SK-N-SH (cell line): ENCODE results near the gene STARD13. TPM values are rescaled to one million over a fixed set of nuclear protein-coding genes. Genes with fewer than 3 reads are reported as not detected.

Experiments
- CTCF ChIA-PET: fragments of 300-600, 350-600 bp; formaldehyde crosslinking; extraction: SDS; loops from one replicate; lab custom pipeline; 2021; lab: Yijun Ruan, JAX
- POLR2A ChIA-PET: fragments of 350-600 bp; sonication (Branson Sonifier 250); formaldehyde crosslinking; extraction: SDS; loops from one replicate; lab custom pipeline; 2020; ENCODE audit warnings: antibody characterized with exemption, inconsistent platforms; lab: Yijun Ruan, JAX
- DNase-seq: peaks from one replicate; pipeline ENCODE4 v3.0.0; 2012
- H2AFZ ChIP-seq: fragments of 200-600 bp; sonication (generic); 2 replicates; pipeline ENCODE4 v1.8.1; 2016; ENCODE audit warnings: antibody characterized with exemption, mild to moderate bottlenecking, low read depth
- H3F3A ChIP-seq: fragments of 200-600 bp; sonication (generic); replicated peaks from 2 replicates; pipeline ENCODE3; 2016; ENCODE audit warnings: antibody characterized with exemption, mild to moderate bottlenecking; ENCODE audit not compliant: insufficient read depth
- H3K27ac ChIP-seq, 2 experiments: fragments of 200-500 bp in 1 of 2; fragments of 200-600 bp in 1 of 2; sonication (Bioruptor generic) in 1 of 2; sonication (generic), shearing (Covaris generic) in 1 of 2; 2 replicates each; pipeline versions ENCODE4 v1.5.1 to v1.6.1; 2014 to 2016; ENCODE audit warnings: low read depth in 2 of 2, inconsistent platforms in 1 of 2, low read length in 1 of 2, mild to moderate bottlenecking in 1 of 2, mixed read lengths in 1 of 2
- H3K27me3 ChIP-seq: fragments of 200-600 bp; sonication (generic), shearing (Covaris generic); 2 replicates; pipeline ENCODE4 v1.6.1; 2016; ENCODE audit warnings: mixed run types; ENCODE audit not compliant: insufficient read depth
- H3K36me3 ChIP-seq, 2 experiments: fragments of 200-500 bp in 1 of 2; fragments of 200-600 bp in 1 of 2; sonication (Bioruptor generic) in 1 of 2; sonication (generic) in 1 of 2; replicated peaks in 1 of 2; 2 replicates each; pipeline versions ENCODE3 to v1.5.1; 2014 to 2016; ENCODE audit warnings: low read length in 1 of 2, mild to moderate bottlenecking in 1 of 2; ENCODE audit not compliant: insufficient read depth in 2 of 2, control insufficient read depth in 1 of 2
- H3K4me1 ChIP-seq, 2 experiments: fragments of 200-500 bp in 1 of 2; fragments of 200-600 bp in 1 of 2; sonication (Bioruptor generic) in 1 of 2; sonication (generic), shearing (Covaris generic) in 1 of 2; 2 replicates each; pipeline versions ENCODE4 v1.5.1 to v1.6.1; 2014 to 2016; ENCODE audit warnings: low read depth in 1 of 2, low read length in 1 of 2, mixed run types in 1 of 2; ENCODE audit not compliant: insufficient read depth in 2 of 2, control insufficient read depth in 1 of 2
- H3K4me2 ChIP-seq: fragments of 200-600 bp; sonication (generic), shearing (Covaris generic); 2 replicates; pipeline ENCODE4 v1.6.1; 2017; ENCODE audit warnings: mixed run types
- H3K4me3 ChIP-seq, 2 experiments: fragments of 200-500 bp in 1 of 2; fragments of 200-600 bp in 1 of 2; sonication (Bioruptor generic) in 1 of 2; sonication (generic), shearing (Covaris generic) in 1 of 2; 2 replicates each; pipeline versions ENCODE4 v1.5.1 to v1.8.1; 2014 to 2016; ENCODE audit warnings: low read depth in 2 of 2, inconsistent platforms in 1 of 2, low read length in 1 of 2, mild to moderate bottlenecking in 1 of 2, mixed read lengths in 1 of 2, moderate library complexity in 1 of 2
- H3K79me2 ChIP-seq: fragments of 200-600 bp; sonication (generic); 2 replicates; pipeline ENCODE4 v1.8.1; 2017; ENCODE audit warnings: mild to moderate bottlenecking; ENCODE audit not compliant: insufficient read depth
- H3K9ac ChIP-seq: fragments of 200-600 bp; sonication (generic); 2 replicates; pipeline ENCODE4 v1.6.1; 2017; ENCODE audit warnings: mixed run types
- H3K9me2 ChIP-seq: fragments of 200-600 bp; sonication (generic); 2 replicates; pipeline ENCODE4 v1.6.1; 2017; ENCODE audit warnings: mixed run types
- H3K9me3 ChIP-seq: fragments of 200-600 bp; sonication (generic); 2 replicates; pipeline ENCODE4 v1.6.1; 2017; ENCODE audit warnings: mixed run types, mild to moderate bottlenecking, moderate library complexity
- H4K20me1 ChIP-seq: fragments of 200-600 bp; sonication (generic); 2 replicates; pipeline ENCODE4 v1.6.1; 2017; ENCODE audit warnings: mild to moderate bottlenecking, mixed run types; ENCODE audit not compliant: insufficient read depth
- CHD2 ChIP-seq: fragments of 150-350 bp; IDR thresholded peaks from 2 replicates; pipeline ENCODE4 v1.6.1; 2018; ENCODE audit warnings: low read length; ENCODE audit not compliant: partially characterized antibody
- ELF1 ChIP-seq: IDR thresholded peaks from 2 replicates; pipeline ENCODE4 v1.4.0; 2012
- EP300 ChIP-seq, 2 experiments: IDR thresholded peaks; 2 replicates each; pipeline versions ENCODE4 v1.4.0 to v1.6.1; 2012; ENCODE audit warnings: borderline replicate concordance in 1 of 2, low read depth in 1 of 2, low read length in 1 of 2
- EZH2phosphoT487 ChIP-seq: fragments of 200-600 bp; sonication (generic); IDR thresholded peaks from 2 replicates; pipeline ENCODE4 v1.6.1; 2017; ENCODE audit warnings: low read depth, mixed run types, mild to moderate bottlenecking, antibody characterized with exemption, moderate library complexity, borderline replicate concordance
- FOSL2 ChIP-seq: IDR thresholded peaks from 2 replicates; pipeline ENCODE4 v1.4.0; 2012; ENCODE audit warnings: low read depth, mild to moderate bottlenecking, moderate library complexity, borderline replicate concordance
- GABPA ChIP-seq: IDR thresholded peaks from 2 replicates; pipeline ENCODE4 v1.4.0; 2012; ENCODE audit warnings: low read depth, mild to moderate bottlenecking
- GATA2 ChIP-seq: sonication (generic); formaldehyde crosslinking; IDR thresholded peaks from 2 replicates; pipeline ENCODE4 v1.5.0; 2020; ENCODE audit warnings: mild to moderate bottlenecking, missing genetic modification reagents
- MEF2A ChIP-seq: IDR thresholded peaks from 2 replicates; pipeline ENCODE4 v1.4.0; 2012; ENCODE audit warnings: low read depth, borderline replicate concordance
- MXI1 ChIP-seq: IDR thresholded peaks from 2 replicates; pipeline ENCODE4 v1.6.1; 2012; ENCODE audit warnings: mild to moderate bottlenecking, low read depth, low read length, improper control_type of control experiment
- NFIC ChIP-seq: IDR thresholded peaks from 2 replicates; pipeline ENCODE4 v1.4.0; 2012; ENCODE audit warnings: borderline replicate concordance
- RAD21 ChIP-seq: IDR thresholded peaks from 2 replicates; pipeline ENCODE4 v1.6.1; 2012; ENCODE audit warnings: mild to moderate bottlenecking, low read length
- RXRA ChIP-seq: IDR thresholded peaks from 2 replicates; pipeline ENCODE4 v1.4.0; 2012; ENCODE audit warnings: low read depth, mild to moderate bottlenecking, borderline replicate concordance
- SMC3 ChIP-seq: IDR thresholded peaks from 2 replicates; pipeline ENCODE4 v1.6.1; 2012; ENCODE audit warnings: low read depth, low read length, improper control_type of control experiment
- TAF1 ChIP-seq: IDR thresholded peaks from 2 replicates; pipeline ENCODE4 v1.6.1; 2012; ENCODE audit warnings: low read depth, mild to moderate bottlenecking, low read length, moderate library complexity, borderline replicate concordance
- YY1 ChIP-seq: IDR thresholded peaks from 2 replicates; pipeline ENCODE4 v1.4.0; 2012; ENCODE audit warnings: low read depth, mild to moderate bottlenecking
- WGBS: methylation state at CpG from one replicate; pipeline ENCODE4 v1.1.6; 2017; ENCODE audit warnings: low lambda C conversion rate; 5-methylcytosine and 5-hydroxymethylcytosine counted together
- polyA plus RNA-seq, 3 experiments: library from polyadenylated mRNA; depleted of rRNA; stranded (reverse); fragments of >200 nt; gene quantifications; 2 replicates each; pipeline ENCODE4 v1.2.3, GENCODE V29; 2012
- TF ChIP-seq, protein P1 (sequence below): fragments of 200-600 bp; sonication (generic); IDR thresholded peaks from 2 replicates; pipeline ENCODE4 v1.6.1; 2017; ENCODE audit warnings: antibody characterized with exemption, mild to moderate bottlenecking, moderate library complexity
- TF ChIP-seq, protein P2 (sequence below): IDR thresholded peaks from 2 replicates; pipeline ENCODE4 v1.4.0; 2012; ENCODE audit warnings: low read depth
- TF ChIP-seq, protein P3 (sequence below): IDR thresholded peaks from 2 replicates; pipeline ENCODE4; 2012

STARD13 gene
- polyA plus RNA-seq, 1 of the 3 experiments (the other 2 are of a cell fraction): 5.7 TPM

DNA sequence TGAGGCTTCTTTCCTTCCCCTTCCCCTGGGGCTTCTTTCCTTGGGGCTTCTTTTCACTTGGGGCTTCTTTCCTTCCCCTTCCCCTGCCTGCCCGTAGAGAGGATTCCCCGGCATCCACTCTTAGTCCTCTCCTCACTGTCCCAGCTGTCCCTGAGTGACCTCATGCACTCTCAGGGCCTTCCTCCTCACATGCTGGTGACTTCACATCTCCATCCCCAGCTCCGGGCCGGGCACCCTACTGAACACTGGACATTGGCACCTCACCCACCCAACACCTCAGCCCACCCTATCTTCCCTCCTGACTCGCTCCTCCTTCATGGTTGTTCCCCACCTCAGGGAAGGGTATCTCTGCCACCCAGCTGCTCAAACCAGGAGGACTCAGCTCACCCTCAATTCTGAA is 130.6 kb downstream of the STARD13 start (continued):
- TF ChIP-seq EP300 (IDR thresholded peaks at IDR 0.05; ENCODE audit: borderline replicate concordance in 1 of 2, low read depth in 1 of 2, low read length in 1 of 2) (no peak), TAF1 (no peak), YY1 (no peak)

DNA sequence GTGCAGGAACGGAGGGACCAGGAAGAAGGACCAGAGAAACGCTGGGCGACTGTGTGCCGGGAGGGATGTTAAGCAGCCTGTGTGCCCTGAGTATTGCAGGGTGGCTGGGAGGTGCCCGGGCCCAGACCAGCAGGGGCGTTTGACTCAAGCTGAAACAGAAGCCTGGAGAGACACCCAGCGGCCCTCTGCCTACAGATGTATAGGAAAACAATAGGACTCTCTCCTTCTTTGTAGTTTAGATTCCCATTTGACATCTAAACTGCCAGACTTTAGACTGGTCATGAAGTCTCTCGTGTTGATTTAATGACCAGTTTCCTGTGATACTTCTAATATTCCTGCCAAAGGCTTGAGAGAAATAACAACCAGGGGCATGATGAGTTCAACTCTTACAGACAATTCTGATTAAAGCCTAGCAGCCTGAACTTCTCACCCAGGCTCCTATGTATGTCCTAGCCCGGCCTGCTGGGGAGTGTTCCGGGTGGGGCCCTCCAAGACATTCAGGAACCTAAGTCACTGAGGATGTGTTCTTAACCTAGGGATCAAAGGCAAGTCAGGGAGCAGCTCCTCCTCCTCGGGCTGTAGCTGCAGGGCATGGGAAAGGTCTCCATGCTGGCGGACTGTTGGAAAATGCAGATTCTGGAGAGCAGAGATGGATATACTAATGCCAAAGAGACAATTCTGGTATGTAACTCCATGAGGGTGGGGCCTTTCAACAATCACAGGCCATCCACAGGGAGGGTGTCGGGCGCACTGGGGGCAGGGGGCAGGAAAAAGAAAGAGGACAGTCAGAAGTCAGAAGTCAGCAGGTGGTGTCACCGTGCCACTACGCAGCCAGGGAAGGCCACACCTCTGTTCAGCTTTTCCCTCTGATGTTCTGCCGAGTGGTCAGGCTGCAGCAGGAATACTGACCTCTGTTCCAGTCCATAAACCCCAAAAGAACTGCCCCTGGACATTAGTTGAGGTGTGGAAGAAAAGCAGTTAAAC is 131.8 kb downstream of the STARD13 start:
- Histone ChIP-seq H2AFZ (no peak overlapping the region), H3K4me1 (peaks cover 0 to 14% of the 10 kb centered on the region in 2 experiments; a peak in 2 of 4 replicates), H3K9me2 (no peaks in the 10 kb centered on the region), H3K9ac (no peak overlapping the region), H3K4me2 (peak overlapping the region; percentile 36), H3K36me3 (peaks cover 3 to 17% of the 10 kb centered on the region in 2 experiments), H3K9me3 (no peaks in the 10 kb centered on the region), H3K27ac (peak overlapping the region in 1 of 2 experiments; percentile 65; a peak in 2 of 4 replicates), H3K4me3 (no peak overlapping the region), H3K27me3 (no peaks in the 10 kb centered on the region), H3F3A (peaks cover 12% of the 10 kb centered on the region), H3K79me2 (no peaks in the 10 kb centered on the region), H4K20me1 (no peaks in the 10 kb centered on the region)
- no peak for TF ChIP-seq FOSL2
- TF ChIP-seq, protein P1, sequence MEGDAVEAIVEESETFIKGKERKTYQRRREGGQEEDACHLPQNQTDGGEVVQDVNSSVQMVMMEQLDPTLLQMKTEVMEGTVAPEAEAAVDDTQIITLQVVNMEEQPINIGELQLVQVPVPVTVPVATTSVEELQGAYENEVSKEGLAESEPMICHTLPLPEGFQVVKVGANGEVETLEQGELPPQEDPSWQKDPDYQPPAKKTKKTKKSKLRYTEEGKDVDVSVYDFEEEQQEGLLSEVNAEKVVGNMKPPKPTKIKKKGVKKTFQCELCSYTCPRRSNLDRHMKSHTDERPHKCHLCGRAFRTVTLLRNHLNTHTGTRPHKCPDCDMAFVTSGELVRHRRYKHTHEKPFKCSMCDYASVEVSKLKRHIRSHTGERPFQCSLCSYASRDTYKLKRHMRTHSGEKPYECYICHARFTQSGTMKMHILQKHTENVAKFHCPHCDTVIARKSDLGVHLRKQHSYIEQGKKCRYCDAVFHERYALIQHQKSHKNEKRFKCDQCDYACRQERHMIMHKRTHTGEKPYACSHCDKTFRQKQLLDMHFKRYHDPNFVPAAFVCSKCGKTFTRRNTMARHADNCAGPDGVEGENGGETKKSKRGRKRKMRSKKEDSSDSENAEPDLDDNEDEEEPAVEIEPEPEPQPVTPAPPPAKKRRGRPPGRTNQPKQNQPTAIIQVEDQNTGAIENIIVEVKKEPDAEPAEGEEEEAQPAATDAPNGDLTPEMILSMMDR: 0 out of 2 replicates have a peak, but pooled peaks have one; percentile 9
- no peak for TF ChIP-seq YY1
- no peak for TF ChIP-seq RXRA
- no peak for TF ChIP-seq NFIC
- TF ChIP-seq ELF1: no peak
- TF ChIP-seq RAD21: no peak
- TF ChIP-seq SMC3: no peak
- no peak for TF ChIP-seq CHD2
- CTCF ChIA-PET: interaction anchor here (1.7 kb wide), 1 partner anchor 7 kb away, joined by 4 read pairs; no protein-coding TSS in a partner anchor
- POLR2A ChIA-PET: no interaction called here
- whole genome bisulfite sequencing: 93% methylated on average over 14 of the region's 17 CpGs
- no peak for DNase-seq

DNA sequence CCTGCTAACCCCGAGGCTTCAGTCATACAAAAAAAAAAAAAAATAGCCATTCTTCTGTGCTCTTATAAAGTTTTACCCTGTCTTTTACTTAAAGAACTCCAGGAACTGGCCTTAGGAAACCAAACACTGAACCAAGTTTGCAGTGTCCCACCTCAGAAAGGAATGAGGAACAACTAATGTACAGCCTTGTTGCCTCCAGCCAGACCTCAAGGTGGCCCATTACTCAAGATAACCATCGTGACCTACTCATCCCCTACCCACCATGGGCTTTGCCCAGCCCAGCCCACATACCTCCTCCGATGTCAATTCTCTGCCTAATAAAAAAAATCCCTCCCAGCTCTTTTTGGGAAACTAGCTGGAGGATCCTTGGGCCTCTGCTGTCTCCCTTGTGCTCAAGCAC is 133.2 kb downstream of the STARD13 start:
- Histone ChIP-seq H3K4me2 (no peak overlapping the region), H3K9me2 (no peaks in the 10 kb centered on the region), H2AFZ (no peak overlapping the region), H3K36me3 (peaks cover 0 to 17% of the 10 kb centered on the region in 2 experiments), H3F3A (peaks cover 12% of the 10 kb centered on the region), H3K27me3 (no peaks in the 10 kb centered on the region), H3K79me2 (0 out of 2 replicates have a peak, but pooled peaks cover 5% of the 10 kb centered on the region), H4K20me1 (no peaks in the 10 kb centered on the region), H3K27ac (no peak overlapping the region), H3K9me3 (no peaks in the 10 kb centered on the region), H3K4me1 (peaks cover 0 to 14% of the 10 kb centered on the region in 2 experiments; a peak in 2 of 4 replicates), H3K9ac (no peak overlapping the region), H3K4me3 (no peak overlapping the region)
- CTCF ChIA-PET: interaction anchor here (1.2 kb wide), 1 partner anchor 12 kb away, joined by 3 read pairs; no protein-coding TSS in a partner anchor
- WGBS: 82% methylated on average over 3 of the region's 3 CpGs
- POLR2A ChIA-PET: no interaction called here
- DNase-seq: no peak
- TF ChIP-seq GABPA (no peak), EP300 (IDR thresholded peaks at IDR 0.05; ENCODE audit: borderline replicate concordance in 1 of 2, low read depth in 1 of 2, low read length in 1 of 2) (no peak), MXI1 (no peak), MEF2A (no peak), YY1 (no peak), FOSL2 (no peak), EZH2phosphoT487 (no peak), GATA2 (CRISPR knock-in tag) (no peak), RXRA (no peak)
- TF ChIP-seq, protein P2, sequence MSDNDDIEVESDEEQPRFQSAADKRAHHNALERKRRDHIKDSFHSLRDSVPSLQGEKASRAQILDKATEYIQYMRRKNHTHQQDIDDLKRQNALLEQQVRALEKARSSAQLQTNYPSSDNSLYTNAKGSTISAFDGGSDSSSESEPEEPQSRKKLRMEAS: no peak
- TF ChIP-seq, protein P3, sequence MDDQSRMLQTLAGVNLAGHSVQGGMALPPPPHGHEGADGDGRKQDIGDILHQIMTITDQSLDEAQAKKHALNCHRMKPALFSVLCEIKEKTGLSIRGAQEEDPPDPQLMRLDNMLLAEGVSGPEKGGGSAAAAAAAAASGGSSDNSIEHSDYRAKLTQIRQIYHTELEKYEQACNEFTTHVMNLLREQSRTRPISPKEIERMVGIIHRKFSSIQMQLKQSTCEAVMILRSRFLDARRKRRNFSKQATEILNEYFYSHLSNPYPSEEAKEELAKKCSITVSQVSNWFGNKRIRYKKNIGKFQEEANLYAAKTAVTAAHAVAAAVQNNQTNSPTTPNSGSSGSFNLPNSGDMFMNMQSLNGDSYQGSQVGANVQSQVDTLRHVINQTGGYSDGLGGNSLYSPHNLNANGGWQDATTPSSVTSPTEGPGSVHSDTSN: no peak
- TF ChIP-seq, protein P1: no peak
